Endodermal cell (in vitro differentiated cells): ENCODE data around the gene STUM. TPM values are rescaled to one million over a fixed set of nuclear protein-coding genes. Genes with fewer than 3 reads are reported as not detected.

Experiments
- DNase-seq: peaks from one replicate; pipeline ENCODE4 v3.0.0-alpha.2; 2017
- H3K27ac ChIP-seq: 2 replicates; pipeline ENCODE4 v1.5.1; 2013; ENCODE audit warnings: mild to moderate bottlenecking, low read depth, low read length, moderate library complexity
- H3K27me3 ChIP-seq: 2 replicates; pipeline ENCODE4 v1.6.1; 2013; ENCODE audit warnings: mild to moderate bottlenecking, low read length, moderate library complexity; ENCODE audit not compliant: insufficient read depth, control insufficient read depth, poor library complexity, severe bottlenecking
- H3K36me3 ChIP-seq: 2 replicates; pipeline ENCODE4 v1.7.0; 2013; ENCODE audit warnings: mild to moderate bottlenecking, low read length, moderate library complexity; ENCODE audit not compliant: control insufficient read depth, insufficient read depth
- H3K4me1 ChIP-seq: one replicate; pipeline ENCODE4 v1.7.0; 2013; ENCODE audit warnings: low read length; ENCODE audit not compliant: control insufficient read depth, insufficient read depth
- H3K4me3 ChIP-seq: 2 replicates; pipeline ENCODE4 v1.5.1; 2013; ENCODE audit warnings: mild to moderate bottlenecking, low read length, moderate library complexity
- H3K9ac ChIP-seq: 2 replicates; pipeline ENCODE4 v1.6.1; 2013; ENCODE audit warnings: mild to moderate bottlenecking, low read length, moderate library complexity; ENCODE audit not compliant: poor library complexity, severe bottlenecking; ENCODE audit errors: extremely low read depth
- H3K9me3 ChIP-seq: 2 replicates; pipeline ENCODE4 v1.6.1; 2013; ENCODE audit warnings: mild to moderate bottlenecking, low read length, moderate library complexity; ENCODE audit not compliant: control insufficient read depth
- H3K27ac Mint-ChIP-seq: 2 replicates; pipeline ENCODE4 v1.8.0; 2020; ENCODE audit warnings: mixed read lengths
- H3K27me3 Mint-ChIP-seq: 2 replicates; pipeline ENCODE4 v1.8.0; 2021; ENCODE audit warnings: mild to moderate bottlenecking, mixed read lengths; ENCODE audit not compliant: insufficient read depth
- H3K36me3 Mint-ChIP-seq: 2 replicates; pipeline ENCODE4 v1.8.0; 2020; ENCODE audit warnings: low read depth, mixed read lengths
- H3K4me1 Mint-ChIP-seq: 2 replicates; pipeline ENCODE4 v1.8.0; 2020; ENCODE audit warnings: mixed read lengths
- H3K4me3 Mint-ChIP-seq: 2 replicates; pipeline ENCODE4 v1.8.0; 2020; ENCODE audit warnings: mild to moderate bottlenecking, moderate library complexity, mixed read lengths
- H3K9me3 Mint-ChIP-seq: 2 replicates; pipeline ENCODE4 v1.8.0; 2020; ENCODE audit warnings: mild to moderate bottlenecking, mixed read lengths
- WGBS, 2 experiments: methylation state at CpG; one replicate each; pipeline versions ENCODE4 v1.1.5 to v1.1.7; 2013; ENCODE audit warnings: missing lambda C conversion rate in 2 of 2, mixed read lengths in 1 of 2; ENCODE audit not compliant: insufficient coverage in 1 of 2, insufficient read length in 1 of 2; 5-methylcytosine and 5-hydroxymethylcytosine counted together
- total RNA-seq, 2 donors: library from RNA; stranded (reverse); fragmentation: NEBNext Ultra II Directional in 1 of 2; extraction: Animal tissue kit (Norgen Biotek cat#: 25700) in 1 of 2; gene quantifications; 2 replicates in 1 of 2; 3 replicates in 1 of 2; pipeline ENCODE4 v1.2.1, GENCODE V29; 2021
- TF ChIP-seq, protein P1 (sequence below): fragments of 200-600 bp; sonication (generic); conservative IDR thresholded peaks from 2 replicates; pipeline ENCODE4 v1.5.0; 2021; ENCODE audit warnings: antibody characterized with exemption, mild to moderate bottlenecking

The STUM gene
- total RNA-seq, 2 donors from 2014 or later, result 0.04 to 0.20 TPM

DNA sequence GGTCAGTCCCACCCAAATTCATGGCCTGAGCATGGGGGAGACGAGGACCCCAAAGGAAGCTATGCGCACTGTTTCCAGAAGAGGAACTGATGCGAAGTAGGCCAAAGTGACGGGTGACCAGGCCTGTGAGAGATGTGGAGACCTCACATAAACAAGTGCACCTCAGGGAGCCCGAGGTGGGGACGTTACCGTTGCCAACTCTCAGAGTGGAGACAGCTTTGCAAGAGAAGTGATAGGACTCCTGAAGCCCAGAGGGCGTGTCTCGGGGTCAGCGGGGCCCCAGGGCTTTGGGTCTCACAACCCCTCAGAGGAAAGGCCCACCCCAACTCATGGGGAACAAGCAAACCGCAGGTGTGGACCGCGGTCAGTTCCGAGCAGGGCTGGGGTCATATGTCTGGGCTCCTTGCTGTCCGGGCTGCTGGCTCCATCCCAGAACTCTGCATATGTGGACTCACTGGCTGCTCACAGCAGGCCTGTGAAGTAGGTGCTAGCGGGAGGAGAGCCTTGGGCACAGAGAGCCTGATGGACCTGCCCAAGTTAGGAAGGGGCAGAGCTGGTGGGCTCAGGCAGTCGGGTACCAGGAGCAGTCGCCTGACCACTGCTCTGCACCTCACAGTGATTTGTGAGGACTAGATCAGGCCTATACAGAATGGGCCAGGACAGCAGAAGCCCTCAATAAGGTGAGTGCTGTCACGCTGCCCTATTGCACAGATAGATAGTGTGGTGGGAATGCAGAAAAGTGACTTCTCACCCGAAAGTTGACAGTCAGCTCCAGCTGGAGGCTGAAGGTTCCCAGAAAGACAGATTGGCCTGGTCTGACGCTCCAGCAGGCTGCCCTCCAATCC is 26.2 kb downstream of the STUM start:
- no peaks in the 10 kb centered on the region for H3K4me1 Mint-ChIP-seq
- H3K27me3 Mint-ChIP-seq, result no peaks in the 10 kb centered on the region
- no peak for DNase-seq
- H3K9ac ChIP-seq, result no peak overlapping the region
- 90 to 95% methylated on average over 19 to 21 of the region's 21 CpGs for WGBS, 2 experiments
- H3K9me3 ChIP-seq, result no peaks in the 10 kb centered on the region
- H3K27ac Mint-ChIP-seq, result no peak overlapping the region
- H3K4me1 ChIP-seq, result no peaks in the 10 kb centered on the region
- H3K4me3 Mint-ChIP-seq, result no peak overlapping the region
- no peaks in the 10 kb centered on the region for H3K9me3 Mint-ChIP-seq
- H3K27ac ChIP-seq, result no peak overlapping the region
- TF ChIP-seq, protein P1, sequence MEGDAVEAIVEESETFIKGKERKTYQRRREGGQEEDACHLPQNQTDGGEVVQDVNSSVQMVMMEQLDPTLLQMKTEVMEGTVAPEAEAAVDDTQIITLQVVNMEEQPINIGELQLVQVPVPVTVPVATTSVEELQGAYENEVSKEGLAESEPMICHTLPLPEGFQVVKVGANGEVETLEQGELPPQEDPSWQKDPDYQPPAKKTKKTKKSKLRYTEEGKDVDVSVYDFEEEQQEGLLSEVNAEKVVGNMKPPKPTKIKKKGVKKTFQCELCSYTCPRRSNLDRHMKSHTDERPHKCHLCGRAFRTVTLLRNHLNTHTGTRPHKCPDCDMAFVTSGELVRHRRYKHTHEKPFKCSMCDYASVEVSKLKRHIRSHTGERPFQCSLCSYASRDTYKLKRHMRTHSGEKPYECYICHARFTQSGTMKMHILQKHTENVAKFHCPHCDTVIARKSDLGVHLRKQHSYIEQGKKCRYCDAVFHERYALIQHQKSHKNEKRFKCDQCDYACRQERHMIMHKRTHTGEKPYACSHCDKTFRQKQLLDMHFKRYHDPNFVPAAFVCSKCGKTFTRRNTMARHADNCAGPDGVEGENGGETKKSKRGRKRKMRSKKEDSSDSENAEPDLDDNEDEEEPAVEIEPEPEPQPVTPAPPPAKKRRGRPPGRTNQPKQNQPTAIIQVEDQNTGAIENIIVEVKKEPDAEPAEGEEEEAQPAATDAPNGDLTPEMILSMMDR, result no peak
- H3K27me3 ChIP-seq, result no peaks in the 10 kb centered on the region
- no peaks in the 10 kb centered on the region for H3K36me3 Mint-ChIP-seq
- no peak overlapping the region for H3K4me3 ChIP-seq
- no peaks in the 10 kb centered on the region for H3K36me3 ChIP-seq

DNA sequence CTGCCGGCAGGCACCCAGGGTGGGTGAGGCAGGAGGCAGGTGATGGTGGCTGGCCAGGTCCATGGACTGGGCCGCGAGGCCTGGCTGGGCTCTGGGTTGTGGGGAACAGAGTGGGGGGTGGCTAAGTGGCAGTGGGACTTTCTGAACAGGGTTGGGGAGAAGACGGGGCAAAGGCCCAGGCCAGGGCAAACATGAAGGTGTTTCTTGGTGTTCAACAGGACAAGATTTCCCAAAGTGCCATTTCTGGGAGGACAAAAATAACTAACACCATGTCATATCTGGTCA is 26.8 kb downstream of the STUM start:
- H3K27me3 Mint-ChIP-seq, result no peaks in the 10 kb centered on the region
- TF ChIP-seq, protein P1, result no peak
- no peaks in the 10 kb centered on the region for H3K4me1 ChIP-seq
- no peak overlapping the region for H3K4me3 Mint-ChIP-seq
- H3K9me3 Mint-ChIP-seq, result no peaks in the 10 kb centered on the region
- no peaks in the 10 kb centered on the region for H3K4me1 Mint-ChIP-seq
- H3K4me3 ChIP-seq, result no peak overlapping the region
- H3K9me3 ChIP-seq, result no peaks in the 10 kb centered on the region
- no peak overlapping the region for H3K27ac ChIP-seq
- no peak overlapping the region for H3K27ac Mint-ChIP-seq
- WGBS, 2 experiments, result 83 to 96% methylated on average over 1 to 4 of the region's 4 CpGs
- no peaks in the 10 kb centered on the region for H3K27me3 ChIP-seq
- no peaks in the 10 kb centered on the region for H3K36me3 Mint-ChIP-seq
- H3K9ac ChIP-seq, result no peak overlapping the region
- no peak for DNase-seq
- H3K36me3 ChIP-seq, result no peaks in the 10 kb centered on the region

DNA sequence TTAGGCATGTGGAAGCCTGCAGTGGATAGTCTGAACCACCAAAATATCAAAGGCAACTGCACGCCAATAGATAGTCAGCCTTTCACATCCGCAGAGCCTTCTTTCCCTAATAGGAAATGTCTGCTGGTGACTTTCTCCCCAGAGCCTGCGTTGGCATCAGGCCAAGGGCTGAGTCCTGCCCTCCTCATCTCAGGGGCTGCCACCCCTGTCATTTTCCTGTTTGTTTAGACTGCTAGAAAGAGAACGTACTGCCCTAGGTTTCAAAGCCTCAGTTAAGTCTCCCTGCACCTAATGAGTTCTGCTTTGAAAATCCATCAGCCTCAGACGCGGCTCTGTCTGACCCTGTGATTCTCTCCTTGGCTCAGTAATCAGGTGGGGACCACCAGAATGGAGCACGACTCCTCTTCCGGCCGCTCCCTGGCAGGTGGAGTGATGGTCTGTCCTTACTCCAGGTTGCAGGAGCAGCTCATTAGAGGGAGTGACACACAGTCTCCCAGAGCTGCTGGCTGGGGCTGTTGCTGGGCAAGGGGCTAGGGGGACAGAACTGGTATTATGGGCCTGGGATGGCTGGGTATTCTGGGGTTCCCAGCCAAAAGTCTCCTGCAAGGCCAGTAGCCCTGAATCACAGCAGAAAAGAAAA is 27.3 kb downstream of the STUM start:
- Histone ChIP-seq H3K4me1 (no peaks in the 10 kb centered on the region), H3K4me3 (no peak overlapping the region), H3K27ac (no peak overlapping the region), H3K9me3 (no peaks in the 10 kb centered on the region), H3K9ac (no peak overlapping the region), H3K36me3 (no peaks in the 10 kb centered on the region), H3K27me3 (no peaks in the 10 kb centered on the region)
- H3K27ac Mint-ChIP-seq, result no peak overlapping the region
- H3K9me3 Mint-ChIP-seq, result peaks cover under 1% of the 10 kb centered on the region
- no peaks in the 10 kb centered on the region for H3K27me3 Mint-ChIP-seq
- 93% methylated on average over 7 to 9 of the region's 9 CpGs for WGBS, 2 experiments
- no peak overlapping the region for H3K4me3 Mint-ChIP-seq
- H3K4me1 Mint-ChIP-seq, result no peaks in the 10 kb centered on the region
- TF ChIP-seq, protein P1, result no peak
- no peak for DNase-seq
- H3K36me3 Mint-ChIP-seq, result no peaks in the 10 kb centered on the region
